ENCODE data around the gene STPG3.
"Not testable (repeated sequence)": the region's sequence is repeated elsewhere in the genome, so short reads cannot be mapped to it uniquely, and the experiment has no call there.

- not testable (repeated sequence) for TF ChIP-seq MAZ (IDR thresholded peaks at IDR 0.05; ENCODE audit: borderline replicate concordance, low read depth, low read length); HOXB13 (CRISPR knock-in tag; IDR thresholded peaks at IDR 0.05; ENCODE audit: low read depth); CTCF (IDR thresholded peaks at IDR 0.05); BCL3 (IDR thresholded peaks at IDR 0.05); EP300 (IDR thresholded peaks at IDR 0.05); SMC3 (IDR thresholded peaks at IDR 0.05); KDM1A (IDR thresholded peaks at IDR 0.05; ENCODE audit: low read depth); REST (IDR thresholded peaks at IDR 0.05); MYC (IDR thresholded peaks at IDR 0.05; ENCODE audit: borderline replicate concordance, low read length); RAD21 (conservative IDR thresholded peaks at IDR 0.05 in 1 of 2, IDR thresholded peaks at IDR 0.05 in 1 of 2); POLR2A (IDR thresholded peaks at IDR 0.05; ENCODE audit: low read length); PHF8 (IDR thresholded peaks at IDR 0.05; ENCODE audit: borderline replicate concordance, low read depth); JUN (IDR thresholded peaks at IDR 0.05)
Measured at GRCh38 chr9:137239541-137240200, 11.4 kb upstream of the STPG3 start.
